ENCODE results near the gene WDR33. TPM values are rescaled to one million over a fixed set of nuclear protein-coding genes. Genes with fewer than 3 reads are reported as not detected.

Gene WDR33
- total RNA-seq, 1 donor from 2014 or later: 93.0 TPM

GRCh38 chr2:127671557-127672302 is 139.2 kb downstream of the WDR33 start:
- no peak overlapping the region for H3K27ac Mint-ChIP-seq
- ATAC-seq (ENCODE audit: low read depth) (no peak), DNase-seq (no peak)
- no peaks in the 10 kb centered on the region for H3K36me3 Mint-ChIP-seq (ENCODE audit: low read depth)
- ChIA-PET CTCF (no interaction called here), POLR2A (no interaction called here)
- no peak overlapping the region for H3K4me3 Mint-ChIP-seq
- no peaks in the 10 kb centered on the region for H3K9me3 Mint-ChIP-seq
- peaks cover 44% of the 10 kb centered on the region for H3K27me3 Mint-ChIP-seq
- TF ChIP-seq, protein P1, sequence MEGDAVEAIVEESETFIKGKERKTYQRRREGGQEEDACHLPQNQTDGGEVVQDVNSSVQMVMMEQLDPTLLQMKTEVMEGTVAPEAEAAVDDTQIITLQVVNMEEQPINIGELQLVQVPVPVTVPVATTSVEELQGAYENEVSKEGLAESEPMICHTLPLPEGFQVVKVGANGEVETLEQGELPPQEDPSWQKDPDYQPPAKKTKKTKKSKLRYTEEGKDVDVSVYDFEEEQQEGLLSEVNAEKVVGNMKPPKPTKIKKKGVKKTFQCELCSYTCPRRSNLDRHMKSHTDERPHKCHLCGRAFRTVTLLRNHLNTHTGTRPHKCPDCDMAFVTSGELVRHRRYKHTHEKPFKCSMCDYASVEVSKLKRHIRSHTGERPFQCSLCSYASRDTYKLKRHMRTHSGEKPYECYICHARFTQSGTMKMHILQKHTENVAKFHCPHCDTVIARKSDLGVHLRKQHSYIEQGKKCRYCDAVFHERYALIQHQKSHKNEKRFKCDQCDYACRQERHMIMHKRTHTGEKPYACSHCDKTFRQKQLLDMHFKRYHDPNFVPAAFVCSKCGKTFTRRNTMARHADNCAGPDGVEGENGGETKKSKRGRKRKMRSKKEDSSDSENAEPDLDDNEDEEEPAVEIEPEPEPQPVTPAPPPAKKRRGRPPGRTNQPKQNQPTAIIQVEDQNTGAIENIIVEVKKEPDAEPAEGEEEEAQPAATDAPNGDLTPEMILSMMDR (IDR thresholded peaks at IDR 0.05): no peak
- H3K4me1 Mint-ChIP-seq: peaks cover 11% of the 10 kb centered on the region
- intact Hi-C loops (cut with micrococcal nuclease): no loop called here

GRCh38 chr2:127670957-127671290 is 140.0 kb downstream of the WDR33 start:
- no peaks in the 10 kb centered on the region for H3K36me3 Mint-ChIP-seq (ENCODE audit: low read depth)
- DNase-seq: no peak
- POLR2A ChIA-PET: interaction anchor here (0.7 kb wide), 1 partner anchor 135 kb away, joined by 3 read pairs; no protein-coding TSS in a partner anchor
- intact Hi-C loops (cut with micrococcal nuclease): no loop called here
- TF ChIP-seq, protein P1 (IDR thresholded peaks at IDR 0.05): no peak
- CTCF ChIA-PET: no interaction called here
- H3K27me3 Mint-ChIP-seq: peaks cover 45% of the 10 kb centered on the region
- H3K9me3 Mint-ChIP-seq: no peaks in the 10 kb centered on the region
- no peak overlapping the region for H3K27ac Mint-ChIP-seq
- no peak overlapping the region for H3K4me3 Mint-ChIP-seq
- ATAC-seq (ENCODE audit: low read depth): no peak
- H3K4me1 Mint-ChIP-seq: peaks cover 9% of the 10 kb centered on the region

- no peak for DNase-seq
Measured at GRCh38 chr2:127670055-127670956, 140.7 kb downstream of the WDR33 start.

DNA sequence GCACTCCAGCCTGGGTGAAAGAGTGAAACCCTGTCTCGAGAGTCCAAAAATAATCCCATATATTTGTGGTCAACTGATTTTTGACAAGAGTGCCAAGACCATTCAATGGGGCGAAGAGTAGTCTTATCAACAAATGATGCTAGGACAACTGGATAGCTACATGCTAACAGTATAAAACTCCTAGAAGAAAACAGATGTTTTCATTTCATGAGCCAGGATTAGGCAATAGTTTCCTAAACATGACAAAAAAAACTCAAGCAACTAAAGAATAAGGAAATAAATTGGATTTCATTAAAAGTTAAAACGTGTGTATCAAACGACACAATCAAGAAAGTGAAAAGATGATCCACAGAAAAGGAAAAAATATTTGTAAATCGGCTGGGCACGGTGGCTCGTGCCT is 141.9 kb downstream of the WDR33 start:
- CTCF ChIA-PET: no interaction called here
- TF ChIP-seq, protein P1 (IDR thresholded peaks at IDR 0.05): no peak
- DNase-seq (no peak), ATAC-seq (ENCODE audit: low read depth) (no peak)
- H3K4me1 Mint-ChIP-seq: no peaks in the 10 kb centered on the region
- H3K4me3 Mint-ChIP-seq: no peak overlapping the region
- H3K27ac Mint-ChIP-seq: no peak overlapping the region
- no peaks in the 10 kb centered on the region for H3K9me3 Mint-ChIP-seq
- intact Hi-C loops (cut with micrococcal nuclease): no loop called here
- no peaks in the 10 kb centered on the region for H3K36me3 Mint-ChIP-seq (ENCODE audit: low read depth)
- POLR2A ChIA-PET: no interaction called here
- peaks cover 47% of the 10 kb centered on the region for H3K27me3 Mint-ChIP-seq

More at GRCh38 chr2:127670055-127670956, 140.7 kb downstream of the WDR33 start:
- ATAC-seq (ENCODE audit: low read depth): no peak
- POLR2A ChIA-PET: interaction anchor here (0.7 kb wide), 1 partner anchor 136 kb away, joined by 3 read pairs; no protein-coding TSS in a partner anchor
- H3K27ac Mint-ChIP-seq: no peak overlapping the region
- peaks cover 44% of the 10 kb centered on the region for H3K27me3 Mint-ChIP-seq
- CTCF ChIA-PET: no interaction called here
- TF ChIP-seq, protein P1 (IDR thresholded peaks at IDR 0.05): no peak
- no peak overlapping the region for H3K4me3 Mint-ChIP-seq
- H3K9me3 Mint-ChIP-seq: no peaks in the 10 kb centered on the region
- peaks cover 4% of the 10 kb centered on the region for H3K4me1 Mint-ChIP-seq
- H3K36me3 Mint-ChIP-seq (ENCODE audit: low read depth): no peaks in the 10 kb centered on the region
- intact Hi-C loops (cut with micrococcal nuclease): no loop called here

GRCh38 chr2:127665267-127665893 is 145.6 kb downstream of the WDR33 start:
- CTCF ChIA-PET: no interaction called here
- POLR2A ChIA-PET: no interaction called here
- Mint-ChIP-seq H3K9me3 (no peaks in the 10 kb centered on the region), H3K36me3 (ENCODE audit: low read depth) (no peaks in the 10 kb centered on the region), H3K4me3 (no peak overlapping the region), H3K27ac (no peak overlapping the region), H3K27me3 (peaks cover 45% of the 10 kb centered on the region), H3K4me1 (peaks cover 3% of the 10 kb centered on the region)
- DNase-seq (no peak), ATAC-seq (ENCODE audit: low read depth) (no peak)
- TF ChIP-seq, protein P1 (IDR thresholded peaks at IDR 0.05): no peak
- intact Hi-C loops (cut with micrococcal nuclease): no loop called here
